IPS-18c (cell line): ENCODE results near the gene FOSL2.

ENCODE experiments used
- H3K4me3 ChIP-seq: 2 replicates; pipeline ENCODE4 v1.7.0; 2013; ENCODE audit warnings: low read depth, mild to moderate bottlenecking, low read length, moderate library complexity; ENCODE audit not compliant: insufficient read depth
- H3K9me3 ChIP-seq: one replicate; pipeline ENCODE4 v1.6.1; 2013; ENCODE audit warnings: mild to moderate bottlenecking, low read length, moderate library complexity; ENCODE audit not compliant: control insufficient read depth, insufficient read depth

The FOSL2 gene

GRCh38 chr2:28447943-28448792 lies 55.5 kb downstream of the FOSL2 start:
- H3K4me3 ChIP-seq: no peak overlapping the region
- H3K9me3 ChIP-seq: no peaks in the 10 kb centered on the region

GRCh38 chr2:28448793-28449100 lies 56.1 kb downstream of the FOSL2 start:
- H3K9me3 ChIP-seq: no peaks in the 10 kb centered on the region
- H3K4me3 ChIP-seq: no peak overlapping the region

GRCh38 chr2:28449126-28449487 lies 56.4 kb downstream of the FOSL2 start:
- no peak overlapping the region for H3K4me3 ChIP-seq
- no peaks in the 10 kb centered on the region for H3K9me3 ChIP-seq

GRCh38 chr2:28449488-28450395 lies 57.1 kb downstream of the FOSL2 start:
- Histone ChIP-seq H3K9me3 (no peaks in the 10 kb centered on the region), H3K4me3 (no peak overlapping the region)

GRCh38 chr2:28450901-28451565 lies 58.4 kb downstream of the FOSL2 start:
- no peak overlapping the region for H3K4me3 ChIP-seq
- H3K9me3 ChIP-seq: no peaks in the 10 kb centered on the region

- Histone ChIP-seq H3K4me3 (no peak overlapping the region; the same call in 1 of the 2 replicates), H3K9me3 (no peaks in the 10 kb centered on the region)
These were observed 59.3 kb downstream of the FOSL2 start for GRCh38 chr2:28451793-28452533.

GRCh38 chr2:28452534-28453081 lies 60.0 kb downstream of the FOSL2 start:
- H3K4me3 ChIP-seq: no peak overlapping the region
- H3K9me3 ChIP-seq: no peaks in the 10 kb centered on the region

GRCh38 chr2:28453396-28453795 lies 60.7 kb downstream of the FOSL2 start:
- H3K4me3 ChIP-seq: no peak overlapping the region

GRCh38 chr2:28454016-28454930 lies 61.6 kb downstream of the FOSL2 start:
- Histone ChIP-seq H3K4me3 (no peak overlapping the region), H3K9me3 (no peaks in the 10 kb centered on the region)

More at GRCh38 chr2:28453396-28453795, 60.7 kb downstream of the FOSL2 start:
- H3K9me3 ChIP-seq: no peaks in the 10 kb centered on the region

GRCh38 chr2:28457237-28457636 lies 64.6 kb downstream of the FOSL2 start:
- no peak overlapping the region for H3K4me3 ChIP-seq
- H3K9me3 ChIP-seq: no peaks in the 10 kb centered on the region

GRCh38 chr2:28461056-28461455 lies 68.4 kb downstream of the FOSL2 start:
- H3K4me3 ChIP-seq: no peak overlapping the region
- no peaks in the 10 kb centered on the region for H3K9me3 ChIP-seq

- H3K4me3 ChIP-seq: no peak overlapping the region
- H3K9me3 ChIP-seq: no peaks in the 10 kb centered on the region
These were observed 69.5 kb downstream of the FOSL2 start for GRCh38 chr2:28462122-28462521.

- Histone ChIP-seq H3K9me3 (no peaks in the 10 kb centered on the region), H3K4me3 (no peak overlapping the region)
These were observed 70.7 kb downstream of the FOSL2 start for GRCh38 chr2:28463211-28463816.

GRCh38 chr2:28463893-28464292 lies 71.2 kb downstream of the FOSL2 start:
- Histone ChIP-seq H3K9me3 (no peaks in the 10 kb centered on the region), H3K4me3 (no peak overlapping the region)

GRCh38 chr2:28465148-28465885 lies 72.7 kb downstream of the FOSL2 start:
- Histone ChIP-seq H3K4me3 (no peak overlapping the region), H3K9me3 (no peaks in the 10 kb centered on the region)
